ENCODE measurements around the gene APOBEC4. TPM values are rescaled to one million over a fixed set of nuclear protein-coding genes. Genes with fewer than 3 reads are reported as not detected.

Gene APOBEC4
- total RNA-seq, 2 donors from 2014 or later = not detected

GRCh38 chr1:183596500-183596899 lies 56.6 kb downstream of the APOBEC4 start:
- ATAC-seq (no peak), DNase-seq (no peak)
- H3K27me3 ChIP-seq = no peaks in the 10 kb centered on the region
- intact Hi-C loops (cut with DNase I) = no loop called here
- no peak overlapping the region for H3K4me3 ChIP-seq
- no peaks in the 10 kb centered on the region for H3K9me3 ChIP-seq
- no peak overlapping the region for H3K27ac ChIP-seq
- WGBS, 2 donors = 75 to 80% methylated on average over 5 of the region's 5 CpGs
- H3K4me1 ChIP-seq = no peaks in the 10 kb centered on the region
- TF ChIP-seq POLR2A (IDR thresholded peaks at IDR 0.05) = no peak
- TF ChIP-seq CTCF (IDR thresholded peaks at IDR 0.05) = no peak
- no peaks in the 10 kb centered on the region for H3K36me3 ChIP-seq (replicated peaks in 1 of 2; ENCODE audit: insufficient read depth in 1 of 2, low read depth in 2 of 2)

Other genes with a start within 250 kb of the APOBEC4 start
- gene NMNAT2, start 234.9 kb downstream of the APOBEC4 start, total RNA-seq = 1 to 10 TPM; 1.0 to 1.3 TPM
- 10 to 100 TPM; 22.4 to 34.2 TPM for gene SMG7, start 180.8 kb downstream of the APOBEC4 start, total RNA-seq
- 1 to 10 TPM; 8.3 to 9.6 TPM for gene NCF2, start 62.9 kb downstream of the APOBEC4 start, total RNA-seq
- 10 to 100 TPM; 29.3 to 52.4 TPM for gene ARPC5, start 17.5 kb downstream of the APOBEC4 start, total RNA-seq
- gene RGL1, start 151.8 kb upstream of the APOBEC4 start, total RNA-seq = 10 to 100 TPM in 1 of 2 donors, 1 to 10 TPM in 1; 9.9 to 16.2 TPM

Measured in body of pancreas (tissue), 4 donors.